ENCODE data around the gene ERBB2. TPM values are rescaled to one million over a fixed set of nuclear protein-coding genes. Genes with fewer than 3 reads are reported as not detected.

ERBB2 gene
- total RNA-seq, 1 donor from 2014 or later, result 75.8 TPM

DNA sequence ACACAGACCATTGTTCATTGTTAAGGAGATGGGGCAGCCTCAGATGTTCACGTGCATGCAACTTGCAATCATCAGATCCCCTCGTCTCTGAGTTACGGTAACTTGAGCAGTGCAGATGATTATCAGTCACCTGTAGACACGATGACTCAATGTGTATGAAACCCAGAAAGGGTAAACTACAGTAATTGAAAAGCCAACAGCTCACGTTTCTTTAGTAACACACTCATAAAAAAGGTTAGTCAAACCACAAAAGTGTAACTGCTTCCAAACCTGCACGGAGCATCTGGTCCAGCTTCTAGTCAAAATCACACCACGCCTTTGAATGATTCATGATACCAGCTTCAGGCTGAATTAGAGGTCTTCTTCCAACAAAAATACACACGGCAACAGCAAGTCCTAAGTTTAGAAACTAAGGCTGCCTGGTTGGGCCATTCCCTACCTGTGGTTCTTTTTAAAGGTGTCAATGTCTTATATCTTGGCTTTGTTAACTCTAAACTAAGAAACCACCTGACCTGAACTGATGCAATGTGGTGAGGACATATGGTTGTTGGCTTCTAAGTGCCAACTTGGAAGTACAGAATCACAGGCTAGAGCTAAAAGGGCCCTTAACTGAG is 70.2 kb downstream of the ERBB2 start:
- intact Hi-C loops (cut with micrococcal nuclease), result no loop called here
- DNase-seq (no peak), ATAC-seq (no peak)

DNA sequence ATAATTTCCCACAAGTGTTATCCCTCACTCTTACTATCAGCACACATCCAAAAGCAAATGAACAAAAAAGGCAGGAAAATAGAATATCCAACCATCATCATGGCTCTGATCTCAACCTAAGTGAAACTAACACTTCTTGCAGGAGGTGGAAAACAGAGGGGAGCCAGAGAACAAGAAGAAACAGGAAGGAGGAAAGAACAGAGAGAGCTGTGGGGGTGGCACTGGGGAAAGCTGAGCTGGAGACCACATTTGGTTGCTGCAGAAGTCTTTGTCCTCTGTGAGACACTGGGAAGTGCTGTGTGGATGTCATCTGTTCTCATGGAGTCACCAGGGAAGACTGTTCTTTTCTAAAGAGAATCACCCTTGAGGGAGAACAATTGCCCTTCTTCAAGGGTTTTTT is 72.6 kb downstream of the ERBB2 start:
- ATAC-seq, result no peak
- no peak for DNase-seq
- intact Hi-C loops (cut with micrococcal nuclease), result no loop called here

DNA sequence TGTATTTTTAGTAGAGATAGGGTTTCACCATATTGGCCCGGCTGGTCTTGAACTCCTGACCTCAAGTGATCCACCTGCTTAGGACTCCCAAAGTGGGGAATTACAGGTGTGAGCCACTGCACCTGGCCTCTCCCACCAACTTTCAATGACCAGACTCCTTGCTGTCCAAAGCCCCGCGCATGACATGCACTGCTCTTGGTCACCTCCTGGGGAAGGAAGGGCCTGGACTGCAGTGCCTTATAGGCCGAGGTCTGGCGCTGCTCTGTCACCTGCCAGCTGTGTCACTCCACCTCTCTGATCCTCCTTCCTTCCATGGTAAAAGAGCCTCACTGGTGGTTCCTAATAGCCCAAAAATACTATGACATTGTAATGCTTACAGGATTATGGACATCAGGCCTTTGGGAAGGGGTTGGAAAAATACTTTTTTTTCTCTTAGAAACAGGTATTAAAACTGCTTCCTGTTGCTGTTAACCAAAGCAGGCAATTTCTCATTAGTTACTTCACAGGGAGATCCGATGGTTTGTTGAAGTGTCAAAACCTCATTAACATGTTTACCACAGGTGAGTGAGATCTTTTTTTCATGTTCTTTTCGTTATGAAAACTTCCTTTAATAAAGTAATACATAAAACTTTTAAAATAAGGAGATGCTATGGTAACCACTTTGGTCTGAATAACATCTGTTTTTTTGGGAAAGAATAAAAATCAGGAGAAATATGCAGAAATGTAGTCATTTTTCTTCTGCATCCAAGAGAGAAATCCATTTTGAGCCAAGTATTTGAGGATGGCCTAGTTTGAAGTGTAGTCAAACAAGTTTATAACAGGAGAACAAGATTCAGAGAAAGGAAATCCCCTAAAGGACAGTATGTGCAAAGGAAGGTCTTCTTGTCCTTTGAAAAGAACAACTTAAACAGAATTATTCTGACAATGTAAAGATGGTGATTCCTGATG is 73.4 kb downstream of the ERBB2 start:
- ATAC-seq (no peak), DNase-seq (no peak)
- intact Hi-C loops (cut with micrococcal nuclease), result no loop called here

DNA sequence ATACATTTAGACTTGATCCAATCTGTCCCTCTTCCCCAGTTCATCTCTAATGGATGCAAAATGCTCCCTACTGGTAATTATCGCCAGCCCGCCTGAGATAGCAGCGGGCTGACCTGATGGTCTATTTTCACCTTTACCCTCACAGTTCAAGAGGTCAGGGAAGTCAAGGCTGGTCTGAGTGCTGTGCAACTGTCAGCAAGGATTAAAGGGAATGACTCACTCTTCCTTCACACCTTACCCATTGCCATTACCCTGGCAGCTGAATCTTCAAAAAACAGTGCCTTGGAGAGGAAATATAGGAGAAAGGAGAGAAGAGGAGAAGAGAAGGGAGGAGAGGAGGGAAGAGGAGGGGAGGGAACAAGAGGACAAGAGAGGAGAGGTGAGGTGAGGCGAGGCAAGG is 74.2 kb downstream of the ERBB2 start:
- ATAC-seq (no peak), DNase-seq (no peak)
- intact Hi-C loops (cut with micrococcal nuclease), result no loop called here

DNA sequence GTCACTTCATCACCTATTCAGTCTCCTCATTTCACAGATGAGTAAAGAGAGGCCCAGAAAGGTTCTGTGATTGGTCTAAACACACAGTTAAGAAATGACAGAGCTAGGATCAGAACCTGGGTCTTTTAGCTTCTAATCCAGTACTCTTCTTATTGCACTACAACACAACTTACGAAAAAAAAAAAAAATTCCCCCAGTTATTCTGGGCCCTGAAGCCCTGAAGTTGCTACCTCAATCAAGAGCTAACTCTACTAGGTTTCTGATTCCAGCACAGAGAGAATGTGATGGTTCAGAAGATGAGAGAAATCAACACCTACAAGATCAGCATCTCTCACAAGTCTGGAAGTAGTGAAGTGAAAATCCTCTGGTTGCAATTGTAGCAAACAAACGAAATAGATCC is 75.2 kb downstream of the ERBB2 start:
- no peak for DNase-seq
- intact Hi-C loops (cut with micrococcal nuclease), result no loop called here
- ATAC-seq, result no peak

DNA sequence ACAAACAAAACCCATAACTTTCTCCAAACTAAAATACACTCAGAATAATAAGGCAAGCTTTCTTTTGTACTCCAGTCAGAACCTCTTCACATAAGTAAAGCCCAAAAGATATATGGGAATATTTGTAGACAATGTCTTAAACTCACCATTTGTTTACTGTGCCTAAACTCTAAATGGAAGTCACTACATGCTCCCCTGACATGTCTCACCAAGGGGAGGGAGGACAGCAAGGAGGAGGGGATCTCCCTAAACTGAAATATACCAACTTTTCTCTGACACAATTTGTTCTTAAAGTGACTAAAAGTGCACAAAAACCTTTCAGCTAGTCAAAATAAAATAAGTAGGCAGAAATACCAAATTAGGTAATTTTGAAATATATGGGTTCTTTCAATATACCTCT is 76.4 kb downstream of the ERBB2 start:
- no peak for ATAC-seq
- intact Hi-C loops (cut with micrococcal nuclease), result no loop called here
- no peak for DNase-seq

DNA sequence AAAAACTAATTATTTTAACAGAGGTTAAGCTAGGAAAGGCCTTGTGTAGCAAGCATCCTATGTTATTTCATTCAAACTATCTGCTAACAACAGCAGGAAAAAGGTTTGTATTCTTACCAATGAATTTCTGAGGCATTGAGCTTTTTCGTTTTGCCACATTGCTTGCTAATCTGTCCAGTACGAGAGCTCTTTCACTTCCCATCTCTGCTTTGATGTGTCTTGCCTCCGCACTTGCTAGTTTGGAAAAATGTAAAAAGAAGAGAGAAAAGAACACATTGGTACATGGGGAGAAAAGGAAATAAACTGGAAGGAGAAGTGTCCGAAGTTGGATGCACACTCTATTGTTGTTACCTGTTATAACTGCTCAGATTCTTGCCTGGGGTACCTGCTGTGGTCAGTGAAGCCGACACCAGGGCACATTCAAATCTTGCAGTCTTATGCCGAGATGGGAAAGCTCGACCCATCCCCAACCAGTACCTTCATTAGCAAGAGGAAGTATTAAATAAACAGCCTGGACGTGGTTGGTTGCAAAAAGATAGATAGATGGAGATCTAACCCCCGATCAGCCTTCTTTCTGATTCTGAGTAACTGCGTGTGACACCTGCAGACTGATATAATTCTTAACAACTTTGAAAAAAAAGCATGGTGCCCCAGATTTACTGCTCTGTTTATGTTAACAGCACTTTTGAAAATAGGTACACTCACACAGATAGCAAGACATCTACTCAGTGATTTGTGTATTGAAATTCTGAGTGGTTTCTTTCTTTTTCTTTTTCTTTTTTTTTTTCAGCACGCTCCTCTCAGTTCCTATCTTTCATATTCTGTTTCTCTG is 77.9 kb downstream of the ERBB2 start:
- DNase-seq, result no peak
- intact Hi-C loops (cut with micrococcal nuclease), result no loop called here
- ATAC-seq, result no peak

Small RNA genes lying within 50 kb of the gene (microRNA-seq; reads per million reads assigned to microRNA genes)
- not detected for gene MIR4728 (ENCODE audit: borderline number of aligned reads)

Other genes starting within 250 kb of the ERBB2 start
- 21.5 TPM for gene MED1, start 248.8 kb upstream of the ERBB2 start, total RNA-seq
- gene CDK12, start 238.6 kb upstream of the ERBB2 start, total RNA-seq, result 20.2 TPM
- gene NEUROD2, start 92.1 kb upstream of the ERBB2 start, total RNA-seq, result not detected
- gene PPP1R1B, start 73.1 kb upstream of the ERBB2 start, total RNA-seq, result 0.55 TPM
- gene STARD3, start 62.9 kb upstream of the ERBB2 start, total RNA-seq, result 18.7 TPM
- gene TCAP, start 34.7 kb upstream of the ERBB2 start, total RNA-seq, result 4,965 TPM
- 5.8 TPM for gene PNMT, start 31.6 kb upstream of the ERBB2 start, total RNA-seq
- gene PGAP3, start 12.0 kb upstream of the ERBB2 start, total RNA-seq, result 7.3 TPM
- gene MIEN1, start 30.5 kb downstream of the ERBB2 start, total RNA-seq, result 49.3 TPM
- 5.1 TPM for gene GRB7, start 37.9 kb downstream of the ERBB2 start, total RNA-seq
- 0.42 TPM for gene IKZF3, start 164.2 kb downstream of the ERBB2 start, total RNA-seq
- not detected for gene ZPBP2, start 168.1 kb downstream of the ERBB2 start, total RNA-seq
- gene GSDMB, start 218.6 kb downstream of the ERBB2 start, total RNA-seq, result 2.6 TPM
- gene ORMDL3, start 227.5 kb downstream of the ERBB2 start, total RNA-seq, result 35.6 TPM
- gene LRRC3C, start 227.7 kb downstream of the ERBB2 start, total RNA-seq, result not detected

All from left ventricle myocardium superior (tissue), 1 donor.